CD4-positive, alpha-beta T cell treated with Interleukin-6 at 100 ng/mL for 8 hours (primary cell): ENCODE results near the gene DCXR.
"Not testable (repeated sequence)": the region's sequence is repeated elsewhere in the genome, so short reads cannot be mapped to it uniquely, and the experiment has no call there.

Experiments
- DNase-seq: peaks from one replicate; pipeline ENCODE4 v3.0.0-alpha.2; 2020; ENCODE audit warnings: mixed read lengths, low spot score

Gene DCXR

DNA sequence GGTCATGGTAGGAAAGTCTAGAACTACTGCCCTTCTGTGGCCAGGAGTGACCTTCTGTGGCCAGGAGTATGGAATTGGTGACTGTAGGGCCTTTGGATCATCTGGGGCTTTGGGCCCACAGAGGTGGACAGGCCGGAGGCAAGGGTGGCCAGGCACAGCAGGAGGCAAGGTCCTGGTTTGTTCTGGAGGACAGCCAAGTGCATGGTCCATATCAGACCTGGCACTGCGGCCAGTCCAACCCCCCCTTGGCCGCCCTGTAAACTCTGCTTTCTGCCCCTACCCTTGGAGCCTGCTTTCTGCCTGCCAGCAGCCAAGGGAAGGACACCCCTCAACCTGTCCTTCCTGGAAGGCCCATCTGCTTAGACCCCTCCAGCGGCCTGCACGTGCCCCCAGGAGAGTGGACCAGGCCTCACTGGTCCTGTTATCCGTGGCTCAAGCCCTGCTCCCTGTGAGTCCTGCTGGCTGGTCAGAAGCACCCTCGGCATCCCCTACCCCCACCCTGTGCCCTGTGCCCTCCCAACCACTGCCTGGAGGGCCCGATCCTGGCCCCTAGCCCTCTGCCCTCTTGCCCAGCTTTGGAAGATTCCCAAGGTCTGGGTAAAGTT lies 2.3 kb upstream of the DCXR start:
- no peak for DNase-seq

DNA sequence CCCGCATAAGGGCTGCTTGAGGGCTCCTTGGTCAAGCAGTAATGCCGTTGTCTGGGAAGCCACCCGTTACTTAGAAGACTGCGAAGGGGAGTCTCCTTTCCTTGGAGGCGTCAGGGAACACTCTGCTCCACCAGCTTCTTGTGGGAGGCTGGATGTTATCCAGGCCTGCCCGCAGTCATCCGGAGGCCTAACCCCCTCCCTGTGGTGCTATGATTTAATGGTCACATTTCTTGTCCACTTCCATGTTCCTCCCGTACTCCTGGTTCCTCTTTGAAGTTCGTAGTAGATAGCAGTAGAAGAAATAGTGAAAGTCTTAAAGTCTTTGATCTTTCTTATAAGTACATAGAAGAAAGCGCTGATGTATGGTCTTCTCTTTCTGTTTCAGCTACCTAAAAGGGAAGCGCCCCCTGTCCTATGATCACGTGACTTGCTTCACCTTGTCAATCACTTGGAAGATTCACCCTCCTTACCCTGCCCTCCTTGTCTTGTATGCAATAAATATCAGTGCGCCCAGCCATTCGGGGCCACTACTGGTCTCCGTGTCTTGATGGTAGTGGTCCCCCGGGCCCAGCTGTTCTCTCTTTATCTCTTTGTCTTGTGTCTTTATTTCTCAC lies 1.4 kb upstream of the DCXR start:
- DNase-seq: not testable (repeated sequence)

DNA sequence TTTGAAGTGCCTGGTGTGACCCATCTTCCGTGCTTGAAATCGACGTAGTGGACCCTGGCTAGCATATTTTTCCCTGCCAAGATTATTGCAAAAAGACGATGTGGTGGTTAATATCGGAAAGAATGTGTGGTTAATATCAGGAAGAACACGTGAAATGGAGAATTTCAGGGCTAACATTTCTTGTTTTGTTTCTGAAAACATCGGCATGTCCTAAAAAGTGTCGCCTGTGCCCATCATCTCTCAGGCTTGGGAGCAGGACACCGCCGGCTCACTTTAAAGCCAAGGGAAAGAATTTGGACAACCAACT lies 345 bp upstream of the DCXR start:
- DNase-seq: no peak

DNA sequence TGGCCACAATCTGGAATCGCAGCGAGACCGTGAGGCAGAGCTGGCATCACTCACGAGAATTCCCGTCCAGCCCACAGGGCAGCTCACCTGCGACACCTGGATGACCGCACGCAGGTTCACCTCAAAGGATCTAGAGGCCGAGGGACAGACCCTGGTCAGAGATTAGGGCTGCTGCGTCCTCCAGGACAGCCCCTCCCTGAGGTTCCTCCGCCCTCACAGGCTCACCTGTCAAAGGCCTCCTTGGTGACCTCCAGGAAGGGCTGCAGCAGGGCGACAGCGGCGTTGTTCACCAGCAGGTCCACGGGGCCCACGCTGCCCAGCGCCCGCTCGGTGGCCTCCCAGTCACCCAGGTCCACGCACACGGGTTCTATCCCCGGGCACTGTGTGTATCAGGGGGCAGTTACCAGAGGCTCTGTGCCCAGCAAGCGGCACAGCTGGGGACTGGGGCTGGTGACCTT lies 834 bp downstream of the DCXR start:
- no peak for DNase-seq

GRCh38 chr17:82035956-82036633 lies 1.4 kb downstream of the DCXR start:
- DNase-seq: no peak

- DNase-seq: no peak
Observed at GRCh38 chr17:82035488-82035887, 2.0 kb downstream of the DCXR start.

DNA sequence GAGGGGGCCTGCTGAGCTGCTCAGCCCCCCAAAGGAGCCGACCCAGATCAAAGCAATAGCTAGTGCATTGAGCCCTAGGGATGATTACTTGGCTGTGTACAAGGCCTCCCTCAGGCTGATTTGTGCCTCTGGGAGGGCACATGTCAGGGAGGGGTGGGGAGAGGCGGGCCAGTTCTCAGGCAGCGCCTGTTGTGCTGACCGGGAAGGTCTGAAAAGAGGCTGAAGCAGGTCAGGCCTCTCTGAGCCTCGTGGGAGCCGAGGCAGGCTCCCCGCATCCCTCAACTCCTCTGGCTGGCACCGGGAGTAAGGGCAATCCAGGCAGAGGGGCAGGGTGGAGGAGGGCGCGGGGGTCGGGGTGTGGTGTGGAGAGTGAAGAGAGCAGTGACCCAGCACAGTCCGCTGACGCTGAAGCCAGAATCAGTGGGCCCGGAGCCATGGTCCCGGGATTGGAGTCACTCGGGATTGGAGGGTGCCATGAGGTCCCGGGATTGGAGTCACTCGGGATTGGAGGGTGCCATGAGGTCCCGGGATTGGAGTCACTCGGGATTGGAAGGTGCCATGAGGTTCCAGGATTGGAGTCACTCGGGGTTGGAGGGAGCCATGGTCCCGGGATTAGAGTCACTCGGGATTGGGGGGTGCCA lies 3.0 kb downstream of the DCXR start:
- no peak for DNase-seq

- DNase-seq: no peak
Observed at GRCh38 chr17:82033359-82034085, 4.0 kb downstream of the DCXR start.

GRCh38 chr17:82031885-82032627 lies 5.4 kb downstream of the DCXR start:
- no peak for DNase-seq

- DNase-seq: no peak
Observed at GRCh38 chr17:82031303-82031884, 6.1 kb downstream of the DCXR start, which contains the start of gene RAC3. Gene RAC3 (plus strand): TSS chr17:82031678. CDS start chr17:82031762, 84 bp downstream.

DNA sequence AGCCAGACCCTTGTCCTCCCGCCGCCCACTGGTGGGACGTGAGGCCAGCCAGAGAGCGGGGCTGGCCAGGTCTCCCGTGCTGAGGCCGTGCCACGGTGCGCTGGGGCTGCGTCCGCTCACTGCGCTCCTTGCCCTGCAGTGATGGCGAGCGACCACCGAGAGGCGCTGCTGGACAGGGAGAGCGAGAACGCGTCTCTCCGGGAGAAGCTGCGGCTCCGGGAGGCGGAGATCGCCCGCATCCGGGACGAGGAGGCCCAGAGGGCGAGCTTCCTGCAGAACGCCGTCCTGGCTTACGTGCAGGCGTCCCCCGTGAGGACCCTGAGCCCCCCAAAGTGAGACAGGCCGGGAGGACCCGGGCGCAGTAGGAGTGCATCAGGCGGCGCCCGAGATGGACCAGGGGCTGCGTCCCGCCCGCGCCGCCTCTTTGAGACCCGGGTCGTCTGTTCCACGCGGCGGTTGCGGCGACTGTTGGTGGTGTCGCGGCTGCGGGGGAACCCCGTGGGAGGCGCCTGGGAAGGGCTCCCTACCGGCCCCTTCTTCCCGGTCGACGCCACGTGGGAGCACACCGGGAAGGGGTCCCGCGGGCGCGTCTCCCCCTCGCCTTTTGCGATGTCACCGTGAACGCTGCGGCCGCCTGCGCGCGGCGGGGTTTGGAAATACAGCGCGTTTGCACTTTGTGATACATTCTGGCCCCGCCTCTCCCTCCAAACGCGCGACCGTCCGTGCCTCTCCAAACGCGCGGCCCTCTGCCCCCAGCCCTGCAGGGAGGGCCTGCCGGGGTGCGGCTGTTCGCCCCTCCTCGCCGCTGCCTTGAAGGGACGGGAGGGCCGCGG lies 6.8 kb downstream of the DCXR start:
- DNase-seq: peak; percentile 86

GRCh38 chr17:82029990-82030469 lies 7.5 kb downstream of the DCXR start:
- no peak for DNase-seq

DNA sequence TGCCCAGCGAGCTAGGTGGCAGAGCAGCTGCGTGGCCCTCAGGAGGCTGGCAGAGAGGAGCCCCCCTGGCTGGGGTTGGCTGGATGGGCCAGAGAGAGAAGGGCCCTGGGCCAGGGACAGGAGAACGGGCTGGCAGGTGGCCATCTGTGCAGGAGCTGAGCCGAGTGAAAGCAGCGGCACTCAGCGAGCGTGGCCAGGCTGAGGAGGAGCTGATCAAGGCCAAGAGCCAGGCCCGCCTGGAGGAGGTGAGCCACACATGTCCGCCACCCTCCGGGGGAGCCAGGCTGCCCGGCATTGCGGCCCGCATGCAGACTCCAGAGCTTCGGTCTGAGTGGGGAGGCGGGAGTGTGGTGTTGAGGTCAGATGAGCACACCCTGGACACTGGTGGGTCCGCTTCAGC lies 8.1 kb downstream of the DCXR start:
- DNase-seq: no peak

- DNase-seq: no peak
Observed at GRCh38 chr17:82028966-82029365, 8.5 kb downstream of the DCXR start.

- DNase-seq: no peak
Observed at GRCh38 chr17:82028246-82028645, 9.3 kb downstream of the DCXR start.

- no peak for DNase-seq
Observed at GRCh38 chr17:82025401-82026107, 11.9 kb downstream of the DCXR start.

DNA sequence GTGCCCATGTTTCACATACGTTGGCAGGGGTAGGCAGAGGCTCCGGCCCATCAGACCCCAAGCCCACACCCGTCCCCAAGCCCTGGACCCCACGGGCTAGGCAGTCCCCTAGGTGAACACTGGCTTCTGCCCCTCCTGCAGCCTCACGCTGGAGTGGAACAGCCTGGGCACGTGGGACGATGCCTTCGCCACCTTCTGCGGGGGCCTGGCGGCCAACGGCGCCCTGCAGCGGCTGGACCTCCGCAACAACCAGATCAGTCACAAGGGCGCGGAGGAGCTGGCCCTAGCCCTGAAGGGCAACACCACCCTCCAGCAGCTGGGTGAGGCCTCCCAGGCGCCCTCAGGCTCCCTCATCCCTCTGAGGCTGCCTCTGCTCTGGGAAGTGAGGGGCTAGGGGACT lies 12.6 kb downstream of the DCXR start:
- DNase-seq: no peak

- no peak for DNase-seq
Observed at GRCh38 chr17:82023447-82024241, 13.9 kb downstream of the DCXR start.

DNA sequence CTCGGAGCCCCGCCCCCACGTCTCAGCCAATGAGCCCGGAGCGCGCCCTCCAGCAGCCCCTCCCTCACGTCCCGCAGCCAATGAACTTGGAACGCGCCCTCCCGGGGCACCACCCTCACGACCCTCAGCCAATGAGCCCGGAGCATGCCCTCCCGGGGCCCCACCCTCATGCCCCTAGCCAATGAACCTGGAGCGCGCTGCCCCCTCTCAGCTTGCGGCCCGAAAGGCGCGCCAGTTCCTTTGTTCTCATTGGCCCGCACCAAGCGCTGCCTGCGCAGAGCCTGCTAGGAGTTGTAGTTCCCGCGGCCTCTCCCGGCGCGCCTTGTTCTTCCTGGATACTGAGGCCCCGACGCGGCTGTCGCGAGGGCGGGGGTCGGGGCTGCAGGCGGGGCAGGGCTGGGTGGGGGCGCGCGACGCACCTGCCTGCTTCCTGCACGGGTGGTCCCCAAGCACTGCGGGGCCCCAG lies 14.5 kb downstream of the DCXR start, which contains the start of gene LRRC45:
Gene LRRC45 (plus strand): TSS at position 325 of the 466 bp plus-strand sequence. CDS start 339 bp downstream, outside the sequence.
- DNase-seq: peak; percentile 100
